22Rv1 (cell line): ENCODE results near the gene SPSB3.

Experiments
- H3K27ac ChIP-seq: fragments of 450-650 bp; 2 replicates; pipeline ENCODE4 v1.5.1; 2017
- CTCF ChIP-seq: fragments of 450-650 bp; IDR thresholded peaks from 2 replicates; pipeline ENCODE4 v1.5.1; 2017; ENCODE audit warnings: mild to moderate bottlenecking
- ZFX ChIP-seq: fragments of 450-650 bp; IDR thresholded peaks from 2 replicates; pipeline ENCODE4 v1.6.1; 2017; ENCODE audit warnings: antibody characterized with exemption, borderline replicate concordance

The SPSB3 gene

GRCh38 chr16:1729445-1729844, 52.9 kb downstream of the SPSB3 start:
- H3K27ac ChIP-seq: no peak overlapping the region
- TF ChIP-seq ZFX (no peak), CTCF (no peak)

- TF ChIP-seq ZFX: no peak
- no peak for TF ChIP-seq CTCF
- H3K27ac ChIP-seq: no peak overlapping the region
These were observed 53.3 kb downstream of the SPSB3 start for GRCh38 chr16:1729026-1729425.

GRCh38 chr16:1727651-1728624, 54.4 kb downstream of the SPSB3 start:
- no peak for TF ChIP-seq CTCF
- TF ChIP-seq ZFX: no peak
- H3K27ac ChIP-seq: no peak overlapping the region
